Endothelial cell (in vitro differentiated cells): ENCODE results near the gene ZNRF3. TPM values are rescaled to one million over a fixed set of nuclear protein-coding genes. Genes with fewer than 3 reads are reported as not detected.

Experiments used
- DNase-seq: peaks from one replicate; pipeline ENCODE4 v3.0.0; 2021; ENCODE audit warnings: low spot score
- H3K27ac Mint-ChIP-seq: one replicate; pipeline ENCODE4 v1.8.0; 2021; ENCODE audit warnings: mixed read lengths, inconsistent platforms; ENCODE audit not compliant: unreplicated experiment
- H3K27me3 Mint-ChIP-seq: one replicate; pipeline ENCODE4 v1.8.0; 2021; ENCODE audit warnings: mild to moderate bottlenecking, moderate library complexity, mixed read lengths, inconsistent platforms; ENCODE audit not compliant: unreplicated experiment
- H3K36me3 Mint-ChIP-seq: one replicate; pipeline ENCODE4 v1.8.0; 2021; ENCODE audit warnings: mild to moderate bottlenecking, low read depth, mixed read lengths, inconsistent platforms; ENCODE audit not compliant: unreplicated experiment
- H3K4me1 Mint-ChIP-seq: one replicate; pipeline ENCODE4 v1.8.0; 2021; ENCODE audit warnings: mild to moderate bottlenecking, mixed read lengths, inconsistent platforms; ENCODE audit not compliant: unreplicated experiment
- H3K4me3 Mint-ChIP-seq: one replicate; pipeline ENCODE4 v1.8.0; 2021; ENCODE audit warnings: mild to moderate bottlenecking, mixed read lengths, inconsistent platforms; ENCODE audit not compliant: unreplicated experiment
- H3K9me3 Mint-ChIP-seq: one replicate; pipeline ENCODE4 v1.8.0; 2021; ENCODE audit warnings: mixed read lengths, inconsistent platforms; ENCODE audit not compliant: unreplicated experiment
- CTCF ChIP-seq: fragments of 200-600 bp; sonication (generic); IDR thresholded peaks from one replicate; pipeline ENCODE4 v1.5.0; 2021; ENCODE audit warnings: antibody characterized with exemption; ENCODE audit not compliant: unreplicated experiment
- total RNA-seq: library from RNA; stranded (reverse); fragmentation: NEBNext Ultra II Directional; extraction: Animal tissue kit (Norgen Biotek cat#: 25700); gene quantifications from one replicate; pipeline ENCODE4 v1.2.1, GENCODE V29; 2021; ENCODE audit not compliant: unreplicated experiment

ZNRF3 gene
- total RNA-seq, 1 donor from 2014 or later, result 3.3 TPM

GRCh38 chr22:29009148-29009547, 125.8 kb downstream of the ZNRF3 start:
- no peak overlapping the region for H3K4me3 Mint-ChIP-seq
- no peak for DNase-seq
- H3K9me3 Mint-ChIP-seq, result no peaks in the 10 kb centered on the region
- no peaks in the 10 kb centered on the region for H3K36me3 Mint-ChIP-seq
- H3K27me3 Mint-ChIP-seq, result peaks cover 2% of the 10 kb centered on the region
- TF ChIP-seq CTCF, result no peak
- no peak overlapping the region for H3K27ac Mint-ChIP-seq
- H3K4me1 Mint-ChIP-seq, result peaks cover 19% of the 10 kb centered on the region

- no peak for DNase-seq
These were observed 128.1 kb downstream of the ZNRF3 start for GRCh38 chr22:29011240-29012100.

GRCh38 chr22:29012101-29012433, 128.7 kb downstream of the ZNRF3 start:
- Mint-ChIP-seq H3K36me3 (no peaks in the 10 kb centered on the region), H3K4me3 (no peak overlapping the region), H3K4me1 (peaks cover 14% of the 10 kb centered on the region), H3K27ac (no peak overlapping the region), H3K9me3 (no peaks in the 10 kb centered on the region), H3K27me3 (peaks cover 2% of the 10 kb centered on the region)
- TF ChIP-seq CTCF, result no peak
- no peak for DNase-seq

More at GRCh38 chr22:29011240-29012100, 128.1 kb downstream of the ZNRF3 start:
- Mint-ChIP-seq H3K27ac (no peak overlapping the region), H3K36me3 (no peaks in the 10 kb centered on the region), H3K27me3 (peaks cover 2% of the 10 kb centered on the region), H3K4me3 (no peak overlapping the region), H3K4me1 (peaks cover 10% of the 10 kb centered on the region), H3K9me3 (no peaks in the 10 kb centered on the region)
- TF ChIP-seq CTCF, result no peak

GRCh38 chr22:29012952-29013351, 129.6 kb downstream of the ZNRF3 start:
- no peak for TF ChIP-seq CTCF
- H3K9me3 Mint-ChIP-seq, result no peaks in the 10 kb centered on the region
- peaks cover under 1% of the 10 kb centered on the region for H3K36me3 Mint-ChIP-seq
- H3K4me1 Mint-ChIP-seq, result peaks cover 14% of the 10 kb centered on the region
- H3K27ac Mint-ChIP-seq, result no peak overlapping the region
- H3K4me3 Mint-ChIP-seq, result no peak overlapping the region
- no peak for DNase-seq
- H3K27me3 Mint-ChIP-seq, result peaks cover 2% of the 10 kb centered on the region

GRCh38 chr22:29014293-29014692, 130.9 kb downstream of the ZNRF3 start:
- no peak overlapping the region for H3K27ac Mint-ChIP-seq

More at GRCh38 chr22:29014293-29014692, 130.9 kb downstream of the ZNRF3 start:
- H3K27me3 Mint-ChIP-seq, result peaks cover 4% of the 10 kb centered on the region
- peaks cover 6% of the 10 kb centered on the region for H3K36me3 Mint-ChIP-seq
- TF ChIP-seq CTCF, result no peak
- peaks cover 11% of the 10 kb centered on the region for H3K4me1 Mint-ChIP-seq
- no peaks in the 10 kb centered on the region for H3K9me3 Mint-ChIP-seq
- no peak overlapping the region for H3K4me3 Mint-ChIP-seq
- no peak for DNase-seq
